ENCODE results near the gene FAM114A1. TPM values are rescaled to one million over a fixed set of nuclear protein-coding genes. Genes with fewer than 3 reads are reported as not detected.
"Not testable (repeated sequence)": the region's sequence is repeated elsewhere in the genome, so short reads cannot be mapped to it uniquely, and the experiment has no call there.

Gene FAM114A1
- total and polyA plus RNA-seq, 12 donors, result 8.0 to 35.5 (median 16.5) TPM

DNA sequence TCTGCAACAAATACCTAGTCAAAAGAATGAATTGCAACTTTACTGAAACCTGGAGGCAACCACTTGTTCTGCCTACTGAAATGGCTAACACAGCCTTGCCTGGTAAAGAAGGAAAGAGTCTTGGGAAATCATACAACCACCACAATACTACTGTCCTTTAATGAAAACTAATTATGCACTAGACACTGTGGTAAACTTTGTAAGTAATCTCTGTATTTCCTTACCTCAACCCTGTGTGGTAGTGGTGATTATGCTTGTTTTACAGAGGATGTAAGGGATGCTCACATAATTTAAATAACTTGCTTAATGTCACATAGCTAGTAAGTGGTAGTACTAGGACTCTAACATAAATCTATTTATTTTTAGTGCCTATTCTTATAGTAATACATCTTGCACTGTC lies 119.9 kb downstream of the FAM114A1 start:
- peak overlapping the region in 3 of 10 donors; percentile 12 to 33 (median 13) for H3K27ac ChIP-seq
- TF ChIP-seq, protein P1, sequence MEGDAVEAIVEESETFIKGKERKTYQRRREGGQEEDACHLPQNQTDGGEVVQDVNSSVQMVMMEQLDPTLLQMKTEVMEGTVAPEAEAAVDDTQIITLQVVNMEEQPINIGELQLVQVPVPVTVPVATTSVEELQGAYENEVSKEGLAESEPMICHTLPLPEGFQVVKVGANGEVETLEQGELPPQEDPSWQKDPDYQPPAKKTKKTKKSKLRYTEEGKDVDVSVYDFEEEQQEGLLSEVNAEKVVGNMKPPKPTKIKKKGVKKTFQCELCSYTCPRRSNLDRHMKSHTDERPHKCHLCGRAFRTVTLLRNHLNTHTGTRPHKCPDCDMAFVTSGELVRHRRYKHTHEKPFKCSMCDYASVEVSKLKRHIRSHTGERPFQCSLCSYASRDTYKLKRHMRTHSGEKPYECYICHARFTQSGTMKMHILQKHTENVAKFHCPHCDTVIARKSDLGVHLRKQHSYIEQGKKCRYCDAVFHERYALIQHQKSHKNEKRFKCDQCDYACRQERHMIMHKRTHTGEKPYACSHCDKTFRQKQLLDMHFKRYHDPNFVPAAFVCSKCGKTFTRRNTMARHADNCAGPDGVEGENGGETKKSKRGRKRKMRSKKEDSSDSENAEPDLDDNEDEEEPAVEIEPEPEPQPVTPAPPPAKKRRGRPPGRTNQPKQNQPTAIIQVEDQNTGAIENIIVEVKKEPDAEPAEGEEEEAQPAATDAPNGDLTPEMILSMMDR (IDR thresholded peaks at IDR 0.05), result no peak
- no peaks in the 10 kb centered on the region for H3K36me3 ChIP-seq
- no peak overlapping the region for H3K4me3 ChIP-seq
- H3K4me1 ChIP-seq, result peaks cover 0 to 20% (median 3%) of the 10 kb centered on the region in 9 donors
- no peaks in the 10 kb centered on the region for H3K9me3 ChIP-seq
- DNase-seq (no peak), ATAC-seq (no peak)
- intact Hi-C loops (cut with DNase I), result no loop called here
- peaks cover 0 to 4% (median 0%) of the 10 kb centered on the region in 7 donors for H3K27me3 ChIP-seq

DNA sequence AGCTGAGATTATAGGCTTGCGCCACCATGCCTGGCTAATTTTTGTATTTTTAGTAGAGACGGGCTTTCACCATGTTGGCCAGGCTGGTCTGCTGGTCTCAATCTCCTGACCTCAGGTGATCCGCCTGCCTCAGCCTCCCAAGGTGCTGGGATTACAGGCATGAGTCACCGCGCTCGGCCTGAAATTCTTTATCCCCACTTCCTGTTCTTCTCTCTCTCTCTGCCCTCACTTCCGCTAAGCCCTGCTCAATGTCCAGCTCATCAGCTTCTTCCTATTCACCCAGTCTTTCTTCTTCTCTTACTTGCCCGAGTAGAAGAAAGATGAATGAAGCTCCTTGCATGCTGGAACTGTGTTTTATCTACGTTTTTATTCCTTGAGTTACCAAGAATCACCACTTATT lies 120.7 kb downstream of the FAM114A1 start:
- intact Hi-C loops (cut with DNase I); ATAC-seq; H3K27me3 ChIP-seq; H3K4me3 ChIP-seq; H3K9me3 ChIP-seq; H3K27ac ChIP-seq; H3K36me3 ChIP-seq; DNase-seq: not testable (repeated sequence)
- H3K4me1 ChIP-seq, result peaks cover 0 to 20% (median 3%) of the 10 kb centered on the region in 9 donors
- 88 to 89% methylated on average over 9 of the region's 9 CpGs for WGBS, 2 donors

DNA sequence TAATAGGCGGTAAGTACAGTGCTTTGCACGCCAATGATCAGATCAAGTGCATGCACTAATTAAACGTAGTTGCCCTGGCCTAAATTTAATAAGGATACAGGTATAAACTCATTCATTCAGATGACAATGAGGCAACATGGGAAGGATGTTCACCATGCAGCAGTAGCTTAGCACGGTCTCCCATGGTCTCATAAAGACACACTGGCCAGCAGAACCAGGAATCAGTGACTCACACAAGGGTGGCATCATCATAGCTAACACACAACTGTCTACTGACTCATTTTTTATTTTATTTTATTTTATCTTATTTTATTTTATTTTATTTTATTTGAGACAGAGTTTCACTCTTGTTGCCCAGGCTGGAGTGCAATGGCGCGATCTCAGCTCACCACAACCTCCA lies 121.9 kb downstream of the FAM114A1 start:
- TF ChIP-seq, protein P1 (IDR thresholded peaks at IDR 0.05), result no peak
- H3K9me3 ChIP-seq, result no peaks in the 10 kb centered on the region
- DNase-seq (no peak), ATAC-seq (no peak)
- H3K4me1 ChIP-seq, result peaks cover 0 to 20% (median 3%) of the 10 kb centered on the region in 9 donors
- H3K4me3 ChIP-seq, result no peak overlapping the region
- H3K27ac ChIP-seq, result no peak overlapping the region
- H3K27me3 ChIP-seq, result no peaks in the 10 kb centered on the region
- WGBS, 2 donors, result 95 to 96% methylated on average over 6 of the region's 6 CpGs
- no peaks in the 10 kb centered on the region for H3K36me3 ChIP-seq
- intact Hi-C loops (cut with DNase I), result no loop called here

DNA sequence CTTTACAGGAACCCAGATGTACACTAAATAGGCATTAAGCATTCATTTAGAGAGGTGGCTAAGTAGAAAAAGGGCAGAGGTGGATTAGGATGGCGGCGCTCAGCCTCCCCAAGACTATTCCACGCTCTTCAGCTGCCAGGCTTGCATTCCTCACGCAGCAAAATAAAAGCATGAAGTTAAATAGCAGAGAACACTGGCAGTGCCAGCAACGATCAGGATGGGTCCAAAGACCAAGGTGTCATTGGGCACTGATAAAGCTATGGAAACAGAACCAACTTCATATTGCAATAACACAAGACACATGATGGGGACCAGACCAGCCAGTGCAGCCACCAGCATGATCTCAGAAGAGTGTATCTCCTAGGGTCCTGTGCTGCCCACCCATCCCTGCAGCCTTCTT lies 122.6 kb downstream of the FAM114A1 start:
- Histone ChIP-seq H3K9me3 (no peaks in the 10 kb centered on the region), H3K4me1 (peaks cover 0 to 20% (median 3%) of the 10 kb centered on the region in 9 donors), H3K4me3 (no peak overlapping the region), H3K27me3 (no peaks in the 10 kb centered on the region), H3K36me3 (no peaks in the 10 kb centered on the region), H3K27ac (no peak overlapping the region)
- ATAC-seq, result no peak
- 84 to 95% methylated on average over 5 of the region's 5 CpGs for WGBS, 2 donors
- intact Hi-C loops (cut with DNase I), result no loop called here
- TF ChIP-seq, protein P1 (IDR thresholded peaks at IDR 0.05), result no peak
- DNase-seq, result no peak

DNA sequence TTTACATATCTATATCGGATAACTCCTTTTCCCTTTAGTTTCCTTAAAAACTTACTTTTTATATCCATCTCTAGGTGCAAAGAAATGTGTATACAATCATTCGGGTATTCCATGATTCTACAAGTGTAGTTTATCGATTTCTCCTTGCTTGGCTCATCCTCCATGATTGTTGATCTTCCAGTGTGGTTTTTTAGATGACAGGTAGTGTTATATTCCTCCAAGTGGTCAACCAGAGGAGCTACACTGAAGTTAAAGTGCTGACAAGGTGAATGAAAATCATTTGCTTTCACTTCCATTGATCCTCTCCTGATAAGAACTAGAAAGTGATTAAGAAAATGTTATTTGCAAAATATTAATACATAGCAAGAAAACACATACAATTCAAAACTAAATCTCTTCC lies 126.1 kb downstream of the FAM114A1 start:
- H3K4me1 ChIP-seq, result no peaks in the 10 kb centered on the region
- no peak overlapping the region for H3K27ac ChIP-seq
- no peaks in the 10 kb centered on the region for H3K27me3 ChIP-seq
- no peaks in the 10 kb centered on the region for H3K9me3 ChIP-seq
- 92 to 94% methylated on average over 3 of the region's 3 CpGs for WGBS, 2 donors
- intact Hi-C loops (cut with DNase I), result no loop called here
- no peak overlapping the region for H3K4me3 ChIP-seq
- no peak for ATAC-seq
- TF ChIP-seq, protein P1 (IDR thresholded peaks at IDR 0.05), result no peak
- H3K36me3 ChIP-seq, result peaks cover 0 to 4% (median 0%) of the 10 kb centered on the region in 9 donors
- no peak for DNase-seq
